ENCODE results near the gene THOC5.

DNA sequence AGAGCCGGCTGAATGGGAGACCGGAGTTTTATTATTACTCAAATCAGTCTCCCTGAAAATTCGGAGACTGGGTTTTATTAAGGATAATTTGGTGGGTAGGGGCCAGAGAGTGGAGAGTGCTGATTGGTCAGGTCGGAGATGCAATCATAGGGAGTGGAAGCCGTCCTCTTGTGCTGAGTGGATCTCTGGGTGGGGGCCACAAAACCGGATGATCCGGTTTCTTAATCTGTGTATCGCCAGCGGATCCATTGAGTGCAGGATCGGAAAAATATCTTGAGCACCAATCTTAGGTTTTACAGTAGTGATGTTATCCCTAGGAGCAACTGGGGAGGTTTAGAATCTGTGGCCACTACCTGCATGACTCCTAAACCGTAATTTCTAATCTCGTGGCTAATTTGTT is 28.2 kb upstream of the THOC5 start:
- no peak for TF ChIP-seq POLR2A (IDR thresholded peaks at IDR 0.05)
- TF ChIP-seq, protein P1, sequence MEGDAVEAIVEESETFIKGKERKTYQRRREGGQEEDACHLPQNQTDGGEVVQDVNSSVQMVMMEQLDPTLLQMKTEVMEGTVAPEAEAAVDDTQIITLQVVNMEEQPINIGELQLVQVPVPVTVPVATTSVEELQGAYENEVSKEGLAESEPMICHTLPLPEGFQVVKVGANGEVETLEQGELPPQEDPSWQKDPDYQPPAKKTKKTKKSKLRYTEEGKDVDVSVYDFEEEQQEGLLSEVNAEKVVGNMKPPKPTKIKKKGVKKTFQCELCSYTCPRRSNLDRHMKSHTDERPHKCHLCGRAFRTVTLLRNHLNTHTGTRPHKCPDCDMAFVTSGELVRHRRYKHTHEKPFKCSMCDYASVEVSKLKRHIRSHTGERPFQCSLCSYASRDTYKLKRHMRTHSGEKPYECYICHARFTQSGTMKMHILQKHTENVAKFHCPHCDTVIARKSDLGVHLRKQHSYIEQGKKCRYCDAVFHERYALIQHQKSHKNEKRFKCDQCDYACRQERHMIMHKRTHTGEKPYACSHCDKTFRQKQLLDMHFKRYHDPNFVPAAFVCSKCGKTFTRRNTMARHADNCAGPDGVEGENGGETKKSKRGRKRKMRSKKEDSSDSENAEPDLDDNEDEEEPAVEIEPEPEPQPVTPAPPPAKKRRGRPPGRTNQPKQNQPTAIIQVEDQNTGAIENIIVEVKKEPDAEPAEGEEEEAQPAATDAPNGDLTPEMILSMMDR (IDR thresholded peaks at IDR 0.05) = no peak
